Measurements from ENCODE around the gene NUDT16. TPM values are rescaled to one million over a fixed set of nuclear protein-coding genes. Genes with fewer than 3 reads are reported as not detected.

NUDT16 gene
- total and polyA plus RNA-seq, 2 of the 8 experiments (the other 6 are each of a cell fraction or from before 2014, with no cell fraction given) = 8.5 to 19.1 TPM

- Histone ChIP-seq H2BK120ac (replicated peaks; ENCODE audit: low read depth, low read length) (no peak overlapping the region), H3K23me2 (ENCODE audit: low read depth, low read length) (no peaks in the 10 kb centered on the region), H2BK12ac (ENCODE audit: low read depth, low read length) (no peak overlapping the region), H4K8ac (ENCODE audit: extremely low read depth, insufficient read depth, low read length) (no peak overlapping the region), H2AK5ac (ENCODE audit: low read depth, low read length) (no peak overlapping the region), H2BK20ac (ENCODE audit: low read length) (no peak overlapping the region), H3K4ac (replicated peaks; ENCODE audit: insufficient read length, low read depth, low read length) (no peak overlapping the region), H3K27ac (ENCODE audit: low read depth, low read length) (no peak overlapping the region), H3K4me2 (ENCODE audit: insufficient read depth in 1 of 2, low read depth in 2 of 2, low read length in 2 of 2) (no peak overlapping the region), H3K36me3 (ENCODE audit: control insufficient read depth in 2 of 4, insufficient read depth in 4 of 4, low read length in 3 of 4) (no peaks in the 10 kb centered on the region), H3K4me3 (ENCODE audit: extremely low read depth in 1 of 4, insufficient read depth in 2 of 4, low read depth in 3 of 4, low read length in 4 of 4) (no peak overlapping the region), H3K56ac (replicated peaks; ENCODE audit: insufficient read length, low read depth, low read length) (no peak overlapping the region), H3K23ac (ENCODE audit: insufficient read length) (no peak overlapping the region), H3K79me1 (ENCODE audit: low read depth, low read length) (no peaks in the 10 kb centered on the region), H2BK5ac (ENCODE audit: low read depth, low read length) (no peak overlapping the region), H2AFZ (ENCODE audit: low read length) (no peak overlapping the region), H3K18ac (ENCODE audit: extremely low read depth, low read length) (no peak overlapping the region), H3K14ac (ENCODE audit: insufficient read length) (no peak overlapping the region), H4K5ac (ENCODE audit: insufficient read length, low read depth, low read length) (no peak overlapping the region), H4K91ac (replicated peaks; ENCODE audit: insufficient read length, low read length) (no peak overlapping the region), H3K9me3 (ENCODE audit: insufficient read depth in 2 of 2, low read depth in 1 of 2, low read length in 1 of 2) (no peaks in the 10 kb centered on the region), H3K9ac (replicated peaks in 1 of 4; ENCODE audit: extremely low read depth in 1 of 4, low read depth in 3 of 4, low read length in 3 of 4) (no peak overlapping the region), H4K20me1 (replicated peaks in 1 of 2; ENCODE audit: control insufficient read depth in 1 of 2, insufficient read depth in 2 of 2, low read length in 2 of 2) (peaks cover 0 to 2% of the 10 kb centered on the region in 2 experiments), H2BK15ac (ENCODE audit: low read length) (no peak overlapping the region), H3K4me1 (replicated peaks in 1 of 4; ENCODE audit: control insufficient read depth in 3 of 4, insufficient read depth in 4 of 4, low read length in 3 of 4) (peaks cover 4 to 14% (median 8%) of the 10 kb centered on the region in 4 experiments; a peak in 5 of 7 replicates), H3K27me3 (replicated peaks in 1 of 4; ENCODE audit: control insufficient read depth in 3 of 4, extremely low read depth in 1 of 4, insufficient read depth in 3 of 4, low read length in 3 of 4) (no peaks in the 10 kb centered on the region), H3K79me2 (ENCODE audit: control insufficient read depth in 1 of 2, insufficient read depth in 2 of 2, low read length in 2 of 2) (no peaks in the 10 kb centered on the region)
- CTCF ChIA-PET (ENCODE audit: partially characterized antibody) = interaction anchor here (0.6 to 1.5 kb wide), 3 partner anchors 9 to 11 kb away, joined by 3 to 6 read pairs (median 4); no protein-coding TSS in a partner anchor
- FAIRE-seq (no peak), DNase-seq (ENCODE audit: low read depth in 1 of 2, low spot score in 2 of 2) (no peak)
- no peak for TF ChIP-seq RFX5 (IDR thresholded peaks at IDR 0.05; ENCODE audit: borderline replicate concordance, low read depth, low read length)
- TF ChIP-seq POU5F1 (IDR thresholded peaks at IDR 0.05; ENCODE audit: low read depth, low read length) = no peak
- TF ChIP-seq BCL11A (IDR thresholded peaks at IDR 0.05; ENCODE audit: low read depth in 2 of 2, low read length in 2 of 2) = no peak
- no peak for TF ChIP-seq KDM1A (IDR thresholded peaks at IDR 0.05; ENCODE audit: borderline replicate concordance, low read length)
- TF ChIP-seq MAFK (IDR thresholded peaks at IDR 0.05; ENCODE audit: low read depth, low read length) = 0 out of 2 replicates have a peak, but pooled peaks have one; percentile 11
- no peak for TF ChIP-seq TAF7 (optimal IDR thresholded peaks at IDR 0.05; ENCODE audit: borderline replicate concordance, low read depth, low read length)
- TF ChIP-seq JUN (IDR thresholded peaks at IDR 0.05; ENCODE audit: low read depth, low read length) = no peak
- WGBS, 2 experiments (ENCODE audit: extremely low coverage in 1 of 2, insufficient coverage in 1 of 2, insufficient read length in 1 of 2, insufficient replicate concordance in 2 of 2, low coverage in 1 of 2, low lambda C conversion rate in 2 of 2, missing lambda C conversion rate in 1 of 2) = 90% methylated on average over 1 of the region's 1 CpG; no CpG with 5 or more reads in 1 of the 2 experiments
- POLR2A ChIA-PET (ENCODE audit: partially characterized antibody) = no interaction called here
Measured at GRCh38 chr3:131350506-131350905, 31.1 kb upstream of the NUDT16 start.
